DND-41 (cell line): ENCODE measurements around the gene PARVB.

ENCODE experiments used
- ATAC-seq: fragments of 200-7000 bp; cut with Tn5 transposase; 3 replicates; pipeline ENCODE4 v1.9.1; 2021; ENCODE audit warnings: low read depth; ENCODE audit not compliant: insufficient read depth
- DNase-seq: peaks from one replicate; pipeline ENCODE4 v3.0.0-alpha.2; 2020
- H2AFZ ChIP-seq: 2 replicates; pipeline ENCODE4 v1.6.0; 2012; ENCODE audit warnings: low read depth, low read length
- H3K27ac ChIP-seq: 2 replicates; pipeline ENCODE4 v1.5.1; 2012; ENCODE audit warnings: low read length, inconsistent platforms
- H3K27me3 ChIP-seq: fragments of 200-600 bp; sonication (generic); 2 replicates; pipeline ENCODE4 v1.6.0; 2012; ENCODE audit warnings: low read length, mild to moderate bottlenecking, inconsistent platforms; ENCODE audit not compliant: insufficient read depth, poor library complexity
- H3K36me3 ChIP-seq: 2 replicates; pipeline ENCODE4 v1.5.1; 2012; ENCODE audit warnings: low read length, inconsistent platforms; ENCODE audit not compliant: insufficient read depth
- H3K4me1 ChIP-seq: 2 replicates; pipeline ENCODE4 v1.5.1; 2012; ENCODE audit warnings: mild to moderate bottlenecking, low read length; ENCODE audit not compliant: insufficient read depth
- H3K4me2 ChIP-seq: 2 replicates; pipeline ENCODE4 v1.6.0; 2012; ENCODE audit warnings: mild to moderate bottlenecking, moderate library complexity, low read length, inconsistent platforms; ENCODE audit not compliant: insufficient read depth
- H3K4me3 ChIP-seq, 2 experiments: fragments of 200-600 bp in 1 of 2; shearing (Covaris generic) in 1 of 2; 2 replicates each; pipeline ENCODE4 v1.5.1; 2012 to 2016; ENCODE audit warnings: inconsistent platforms in 2 of 2, low read length in 2 of 2, mild to moderate bottlenecking in 2 of 2, low read depth in 1 of 2, moderate library complexity in 1 of 2
- H3K79me2 ChIP-seq: 2 replicates; pipeline ENCODE4 v1.6.0; 2012; ENCODE audit warnings: low read length, inconsistent platforms; ENCODE audit not compliant: insufficient read depth
- H3K9ac ChIP-seq: 2 replicates; pipeline ENCODE4 v1.6.0; 2012; ENCODE audit warnings: low read depth, mild to moderate bottlenecking, inconsistent platforms, low read length, moderate library complexity
- H3K9me3 ChIP-seq: 2 replicates; pipeline ENCODE4 v1.5.1; 2012; ENCODE audit warnings: low read length, moderate library complexity, mild to moderate bottlenecking, inconsistent platforms; ENCODE audit not compliant: insufficient read depth, severe bottlenecking
- H4K20me1 ChIP-seq: 2 replicates; pipeline ENCODE4 v1.6.0; 2012; ENCODE audit warnings: low read length; ENCODE audit not compliant: insufficient read depth
- CTCF ChIP-seq: IDR thresholded peaks from 2 replicates; pipeline ENCODE4 v1.5.1; 2012; ENCODE audit warnings: borderline replicate concordance, low read length, moderate library complexity, mild to moderate bottlenecking; ENCODE audit not compliant: poor library complexity, severe bottlenecking; ENCODE audit errors: extremely low read depth
- EZH2 ChIP-seq: IDR thresholded peaks from 3 replicates; pipeline ENCODE4 v1.6.1; 2012; ENCODE audit warnings: borderline replicate concordance, low read depth, mild to moderate bottlenecking, moderate library complexity, low read length, inconsistent platforms; ENCODE audit not compliant: severe bottlenecking

Gene PARVB

GRCh38 chr22:44163536-44163935, 139.4 kb downstream of the PARVB start:
- no peaks in the 10 kb centered on the region for H3K36me3 ChIP-seq

DNA sequence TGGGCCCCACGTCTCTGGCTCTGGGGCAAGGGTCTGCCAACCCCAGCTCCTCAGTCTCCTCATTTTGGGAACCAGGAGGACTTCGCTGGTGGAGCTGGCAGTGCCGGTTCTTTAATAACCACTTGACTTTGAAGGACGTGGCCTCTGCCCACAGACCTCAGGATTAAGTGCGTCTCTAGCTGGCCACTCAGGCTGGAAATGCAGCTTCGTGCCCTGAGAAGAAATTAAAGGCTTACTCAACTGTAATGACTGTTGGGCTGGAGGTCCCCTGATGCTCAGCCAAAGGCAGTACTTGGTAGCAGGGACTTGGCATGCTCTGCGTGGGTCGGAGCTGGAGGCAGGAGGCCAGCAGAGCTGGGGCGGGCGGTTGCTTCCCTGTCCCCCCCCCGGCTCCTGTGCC, 139.9 kb downstream of the PARVB start:
- H3K27me3 ChIP-seq, result no peaks in the 10 kb centered on the region
- no peaks in the 10 kb centered on the region for H3K79me2 ChIP-seq
- no peak for ATAC-seq
- H3K9ac ChIP-seq, result no peak overlapping the region
- H3K27ac ChIP-seq, result no peak overlapping the region
- TF ChIP-seq CTCF (no peak), EZH2 (no peak)
- no peak overlapping the region for H3K4me2 ChIP-seq
- H3K9me3 ChIP-seq, result no peaks in the 10 kb centered on the region
- no peak overlapping the region for H2AFZ ChIP-seq
- no peak for DNase-seq
- H3K36me3 ChIP-seq, result no peaks in the 10 kb centered on the region
- no peaks in the 10 kb centered on the region for H3K4me1 ChIP-seq
- H4K20me1 ChIP-seq, result peaks cover 4% of the 10 kb centered on the region; the same call in 1 of the 2 replicates
- no peak overlapping the region for H3K4me3 ChIP-seq

More at GRCh38 chr22:44163536-44163935, 139.4 kb downstream of the PARVB start:
- no peak overlapping the region for H2AFZ ChIP-seq
- H3K4me2 ChIP-seq, result no peak overlapping the region
- peaks cover 4% of the 10 kb centered on the region; the same call in 1 of the 2 replicates for H4K20me1 ChIP-seq
- DNase-seq (no peak), ATAC-seq (no peak)
- no peaks in the 10 kb centered on the region for H3K9me3 ChIP-seq
- H3K79me2 ChIP-seq, result no peaks in the 10 kb centered on the region
- no peak overlapping the region for H3K9ac ChIP-seq
- H3K27ac ChIP-seq, result no peak overlapping the region
- no peak overlapping the region for H3K4me3 ChIP-seq
- TF ChIP-seq EZH2, result no peak
- no peak for TF ChIP-seq CTCF
- H3K4me1 ChIP-seq, result no peaks in the 10 kb centered on the region
- H3K27me3 ChIP-seq, result no peaks in the 10 kb centered on the region

DNA sequence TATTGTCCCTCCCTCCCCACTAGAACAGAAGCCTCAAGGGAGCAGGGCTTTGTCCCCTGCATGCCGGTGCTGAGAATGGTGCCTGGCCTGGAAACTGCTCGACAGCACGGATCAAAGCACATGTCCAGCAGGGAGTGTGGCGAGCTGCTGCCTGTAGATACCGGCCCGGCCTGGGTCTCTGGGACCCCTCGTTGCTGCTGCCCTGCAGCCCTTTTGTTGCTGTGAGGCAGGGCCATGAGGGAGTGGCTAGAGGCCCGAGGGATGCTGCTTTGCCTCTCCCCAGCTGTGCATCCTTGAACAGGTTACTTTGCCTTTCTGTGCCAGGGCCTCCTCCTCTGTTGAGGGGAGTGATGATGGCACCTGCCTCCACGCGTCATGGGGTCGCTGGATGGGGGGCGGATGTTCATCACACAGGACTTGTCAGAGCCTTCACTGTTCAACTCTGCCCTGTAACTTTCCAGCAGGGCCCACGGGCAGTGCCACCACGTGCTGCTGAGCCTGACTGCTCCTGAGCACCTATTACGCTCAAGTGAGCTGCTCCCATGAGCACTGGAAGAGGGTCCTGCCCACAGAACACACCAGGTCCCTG, 141.3 kb downstream of the PARVB start:
- no peak for TF ChIP-seq EZH2
- no peak for TF ChIP-seq CTCF
- Histone ChIP-seq H3K4me3 (no peak overlapping the region), H3K9ac (no peak overlapping the region)

More for the DNA sequence above, 141.3 kb downstream of the PARVB start:
- DNase-seq (no peak), ATAC-seq (no peak)
- H3K4me1 ChIP-seq, result no peaks in the 10 kb centered on the region
- H2AFZ ChIP-seq, result no peak overlapping the region
- H3K27me3 ChIP-seq, result no peaks in the 10 kb centered on the region
- H3K79me2 ChIP-seq, result no peaks in the 10 kb centered on the region
- H3K36me3 ChIP-seq, result no peaks in the 10 kb centered on the region
- H3K4me2 ChIP-seq, result no peak overlapping the region
- H3K9me3 ChIP-seq, result no peaks in the 10 kb centered on the region
- no peak overlapping the region for H3K27ac ChIP-seq
- 0 out of 2 replicates have a peak, but pooled peaks cover 4% of the 10 kb centered on the region for H4K20me1 ChIP-seq
